ENCODE measurements around the gene PHACTR3.

Gene PHACTR3

DNA sequence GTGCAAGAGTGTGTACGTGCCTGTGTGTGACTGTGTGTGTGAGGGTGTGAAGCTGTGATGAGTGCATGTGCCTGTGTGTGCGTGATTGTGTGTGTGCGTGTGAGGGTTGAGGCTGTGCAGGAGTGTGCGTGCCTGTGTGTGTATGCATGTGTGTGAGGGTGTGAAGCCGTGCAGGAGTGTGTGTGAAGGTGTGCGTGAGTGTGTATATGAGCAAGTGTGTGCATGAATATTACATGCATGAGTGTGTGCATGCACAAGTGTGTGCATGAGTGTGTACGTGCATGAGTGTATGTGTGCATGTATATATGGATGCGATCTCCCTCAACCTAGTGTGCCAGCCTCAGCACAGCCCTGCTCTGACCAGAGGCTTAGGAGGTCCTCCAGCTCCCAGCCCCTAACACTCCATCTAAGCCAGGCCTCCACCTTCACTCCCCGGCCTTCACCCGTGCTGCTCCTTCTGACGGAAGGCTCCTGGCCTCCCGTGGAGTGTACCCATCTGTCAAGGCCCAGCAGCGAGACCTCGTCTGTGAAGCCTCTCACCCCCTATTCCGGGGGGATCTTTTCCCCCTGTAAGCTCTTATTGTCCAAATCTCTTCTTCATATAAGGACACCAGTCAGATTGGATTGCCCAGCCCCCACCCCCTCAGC lies 19.9 kb upstream of the PHACTR3 start:
- no peak for DNase-seq
- in situ Hi-C loops (cut with HindIII; ENCODE audit: low pct_ligation_motif_present, low pct_unique_long_range_greater_than_20kb, low sequenced_read_pairs), result no loop called here

DNA sequence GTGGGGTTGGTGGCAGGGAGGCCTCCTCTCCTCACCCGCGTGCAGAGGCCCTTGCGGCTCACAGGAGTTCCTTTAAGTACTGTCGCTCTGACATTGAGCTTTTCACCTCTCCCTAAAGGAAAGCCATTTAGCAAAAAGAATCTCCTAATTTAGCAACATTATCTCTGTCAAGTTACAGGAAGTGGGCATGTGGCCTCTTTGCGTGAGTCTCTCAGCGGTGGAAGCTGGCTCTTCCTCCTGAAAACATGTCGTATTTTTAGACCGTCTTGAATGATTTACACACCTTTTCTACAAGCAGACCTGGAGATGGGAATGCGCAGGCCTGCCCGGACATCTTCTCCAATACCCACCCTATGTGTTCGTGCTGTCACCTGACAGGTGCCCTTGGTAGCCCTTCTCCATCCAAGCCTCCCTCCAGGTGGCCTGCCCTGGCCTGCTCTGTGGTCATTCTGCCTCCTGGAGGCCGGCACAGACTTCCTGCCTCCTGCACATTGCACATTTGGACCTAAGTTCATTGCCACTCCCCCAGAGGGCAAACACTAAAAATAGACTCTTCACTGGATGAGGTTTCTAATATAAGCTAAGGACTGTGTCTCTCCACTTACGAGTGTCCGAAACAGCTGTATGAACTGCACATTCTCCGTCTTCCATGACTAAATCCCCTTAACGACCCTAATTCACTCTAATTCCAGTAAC lies 18.5 kb upstream of the PHACTR3 start:
- no peak for DNase-seq
- in situ Hi-C loops (cut with HindIII; ENCODE audit: low pct_ligation_motif_present, low pct_unique_long_range_greater_than_20kb, low sequenced_read_pairs), result no loop called here

DNA sequence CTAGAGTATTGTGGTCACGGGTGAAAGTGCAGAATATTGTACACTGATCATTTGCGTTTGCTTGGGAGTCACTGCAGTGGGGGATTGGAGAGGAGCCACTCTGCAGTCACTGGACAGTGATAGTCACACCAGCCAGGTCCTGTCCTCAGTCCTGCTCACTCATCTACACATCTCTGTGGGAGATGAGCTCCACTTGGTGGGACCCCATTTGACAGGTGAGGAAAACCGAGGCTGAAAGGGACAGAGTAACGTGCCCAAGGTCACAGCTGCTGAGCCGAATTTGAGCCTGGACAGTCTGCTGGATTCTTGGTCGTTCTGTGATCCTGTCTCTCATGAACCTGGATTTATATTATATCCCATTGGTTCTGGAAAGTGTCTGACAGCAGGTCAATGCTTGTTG lies 17.7 kb upstream of the PHACTR3 start:
- in situ Hi-C loops (cut with HindIII; ENCODE audit: low pct_ligation_motif_present, low pct_unique_long_range_greater_than_20kb, low sequenced_read_pairs), result no loop called here
- no peak for DNase-seq

DNA sequence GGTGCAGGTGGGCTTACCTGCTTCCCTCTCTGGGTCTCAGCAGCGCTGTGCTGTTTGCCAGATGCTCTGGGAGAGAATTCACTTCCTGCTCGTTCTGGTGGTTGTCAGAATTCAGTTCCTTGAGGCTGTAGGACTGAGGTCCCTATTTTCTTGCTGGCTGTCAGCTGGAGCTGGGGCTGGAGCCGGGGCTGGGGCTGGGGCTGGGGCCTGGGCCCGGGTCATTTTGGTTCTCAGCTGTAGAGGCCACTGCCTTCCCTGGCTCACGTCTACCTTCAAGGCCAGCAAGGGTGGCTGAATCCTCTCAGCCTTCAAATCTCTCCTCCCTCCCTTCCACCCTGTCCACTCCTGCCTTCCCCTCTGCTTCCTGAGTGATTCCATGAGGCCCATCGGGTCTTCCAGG lies 16.8 kb upstream of the PHACTR3 start:
- no peak for DNase-seq
- in situ Hi-C loops (cut with HindIII; ENCODE audit: low pct_ligation_motif_present, low pct_unique_long_range_greater_than_20kb, low sequenced_read_pairs), result no loop called here

DNA sequence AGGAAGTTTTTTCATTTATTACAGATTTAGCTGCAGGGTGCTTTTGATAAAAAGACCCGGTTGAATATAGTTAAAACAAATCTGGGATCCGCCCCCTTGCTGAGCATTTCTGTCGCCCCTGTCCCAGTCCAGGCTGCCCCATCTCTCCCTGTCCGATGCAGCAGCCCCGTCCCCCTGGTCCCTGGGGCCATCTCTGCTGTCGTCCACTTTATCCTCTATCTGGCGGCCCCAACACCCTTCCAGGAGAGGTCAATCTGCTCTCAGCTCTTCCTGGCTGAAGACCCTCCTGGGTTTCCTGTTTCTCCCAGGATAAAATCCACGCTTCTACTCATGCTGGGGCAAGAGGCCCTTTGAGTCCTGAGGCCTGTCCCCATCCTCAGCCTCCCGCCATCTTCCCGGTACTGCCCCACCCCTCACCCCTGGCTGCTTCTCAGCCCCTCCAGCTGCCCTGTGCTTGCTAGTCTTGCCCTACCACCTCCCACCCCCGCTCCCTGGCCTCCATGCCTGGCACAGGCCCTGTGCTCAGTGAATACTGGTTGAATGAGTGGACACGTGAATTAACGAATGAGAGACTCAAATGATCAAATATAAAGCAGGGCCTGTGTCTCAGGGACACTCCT lies 16.0 kb upstream of the PHACTR3 start:
- in situ Hi-C loops (cut with HindIII; ENCODE audit: low pct_ligation_motif_present, low pct_unique_long_range_greater_than_20kb, low sequenced_read_pairs), result no loop called here
- DNase-seq, result no peak

DNA sequence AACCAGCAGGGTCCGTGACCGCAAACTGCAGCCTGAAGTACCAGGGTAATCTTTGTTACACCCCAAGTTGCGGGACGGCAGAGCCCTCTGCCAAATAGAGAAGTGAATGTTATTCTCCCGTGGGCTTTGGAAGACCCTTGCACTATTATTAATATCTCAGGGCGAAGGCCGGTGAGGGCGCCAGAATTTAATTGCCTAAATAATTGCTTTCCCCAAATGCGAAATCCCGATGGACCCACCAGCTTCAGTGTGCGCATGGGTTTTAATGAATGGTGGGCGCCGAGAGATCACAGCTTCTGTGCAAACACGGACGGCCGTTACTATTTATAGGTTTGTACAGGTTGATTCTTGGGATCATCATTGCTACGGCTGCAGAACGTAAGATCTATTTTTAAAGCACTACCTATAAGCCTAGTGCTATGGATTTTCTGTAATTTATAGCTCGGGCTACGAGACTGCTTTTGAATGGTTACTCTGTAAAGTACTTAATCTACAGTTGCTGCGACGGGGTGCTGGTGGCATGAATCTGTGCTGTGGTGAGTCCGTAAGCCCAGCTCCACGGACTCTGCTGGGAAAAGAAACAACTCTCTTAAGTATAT lies 15.2 kb upstream of the PHACTR3 start:
- in situ Hi-C loops (cut with HindIII; ENCODE audit: low pct_ligation_motif_present, low pct_unique_long_range_greater_than_20kb, low sequenced_read_pairs), result no loop called here
- DNase-seq, result no peak

DNA sequence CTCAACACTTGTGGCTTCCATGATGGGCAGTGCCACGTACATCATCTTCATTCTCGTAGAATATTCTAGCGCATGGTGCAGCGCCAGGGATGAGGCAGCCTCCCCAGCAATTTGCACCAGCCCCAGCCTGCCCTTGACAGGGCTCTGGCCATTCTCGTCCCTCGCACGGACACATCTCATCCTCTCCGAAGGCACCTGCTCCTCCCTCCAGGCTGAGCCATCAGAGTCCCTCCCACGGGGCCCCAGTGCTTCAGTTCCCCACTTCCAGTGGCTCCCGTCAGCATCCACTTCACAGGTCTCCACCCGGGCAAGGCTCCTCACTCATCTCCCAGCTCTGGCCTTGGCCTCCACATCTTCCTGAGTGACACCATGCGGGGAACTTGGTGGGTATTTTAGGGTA lies 13.3 kb upstream of the PHACTR3 start:
- DNase-seq, result no peak
- in situ Hi-C loops (cut with HindIII; ENCODE audit: low pct_ligation_motif_present, low pct_unique_long_range_greater_than_20kb, low sequenced_read_pairs), result no loop called here

DNA sequence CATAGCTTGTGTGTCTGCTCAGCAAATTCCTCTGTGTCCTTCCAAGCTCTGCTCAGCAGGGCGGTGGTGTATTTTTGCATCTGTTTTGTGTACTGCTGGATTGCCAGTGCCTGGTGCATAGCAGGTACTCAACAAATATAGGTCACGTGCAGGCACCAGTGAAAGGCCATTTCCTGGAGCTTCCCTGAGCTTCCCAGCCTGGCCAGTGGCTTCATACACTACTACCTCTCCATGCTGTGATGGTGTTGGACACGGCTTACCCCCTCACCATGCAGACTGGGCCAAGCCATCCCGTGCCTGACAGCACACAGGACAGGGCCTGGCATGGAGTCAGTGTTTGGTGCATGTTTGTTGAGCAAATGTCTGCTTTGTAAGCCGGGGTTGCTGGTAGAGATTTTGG lies 7.7 kb upstream of the PHACTR3 start:
- in situ Hi-C loops (cut with HindIII; ENCODE audit: low pct_ligation_motif_present, low pct_unique_long_range_greater_than_20kb, low sequenced_read_pairs), result no loop called here
- DNase-seq, result no peak

DNA sequence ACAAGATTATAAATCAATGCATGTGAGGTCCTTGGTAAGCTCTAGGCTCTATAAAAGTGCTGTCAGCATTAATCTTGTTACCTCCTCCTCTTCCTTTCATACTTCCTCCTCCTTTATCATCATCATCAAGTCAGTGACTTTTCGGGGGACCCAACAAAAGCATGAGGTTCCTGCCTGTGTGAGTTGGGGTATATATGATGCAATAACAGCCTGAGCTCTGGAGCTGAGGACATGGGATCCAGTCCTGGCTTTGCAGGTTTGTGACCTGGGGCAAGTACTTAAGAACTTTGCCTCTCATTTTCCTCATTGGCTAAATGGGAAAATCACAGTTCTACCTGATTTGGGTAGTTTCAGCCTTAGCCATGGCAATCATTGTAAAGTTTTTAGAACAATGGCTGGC lies 7.1 kb upstream of the PHACTR3 start:
- no peak for DNase-seq
- in situ Hi-C loops (cut with HindIII; ENCODE audit: low pct_ligation_motif_present, low pct_unique_long_range_greater_than_20kb, low sequenced_read_pairs), result no loop called here

DNA sequence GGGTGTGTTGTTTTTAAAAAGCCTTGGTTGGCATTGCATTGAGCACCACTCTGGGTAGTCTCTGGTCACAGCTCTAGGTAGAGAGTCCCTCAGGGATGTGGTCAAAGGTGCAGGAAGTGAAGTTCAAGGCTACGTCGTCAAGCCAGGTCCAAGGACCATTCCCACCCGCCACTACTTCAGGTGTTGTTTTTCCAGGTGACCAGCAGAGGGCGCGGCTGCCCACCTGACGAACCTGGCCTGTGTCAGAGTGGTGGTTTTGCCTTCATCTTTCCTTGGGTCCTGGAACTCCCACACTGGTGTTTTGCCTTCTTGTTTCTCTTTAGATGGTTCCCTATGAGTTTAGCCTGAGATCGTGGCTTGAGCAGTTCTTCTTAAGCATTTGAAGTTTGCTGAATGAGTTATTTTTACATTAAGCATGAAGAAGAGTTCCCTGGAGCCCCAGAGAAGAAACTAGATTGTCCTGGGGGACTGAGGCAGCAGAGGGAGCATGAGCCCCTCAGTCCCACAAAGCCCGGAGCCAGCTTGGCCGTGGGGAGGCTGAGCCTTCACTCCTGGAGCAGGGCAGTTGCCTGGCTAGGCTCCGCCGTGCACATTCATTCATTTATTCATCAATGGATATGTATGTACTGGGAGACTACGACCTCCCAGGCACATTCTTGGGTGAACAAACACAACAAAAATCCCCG lies 5.6 kb upstream of the PHACTR3 start:
- in situ Hi-C loops (cut with HindIII; ENCODE audit: low pct_ligation_motif_present, low pct_unique_long_range_greater_than_20kb, low sequenced_read_pairs), result no loop called here
- DNase-seq, result peak; percentile 31

DNA sequence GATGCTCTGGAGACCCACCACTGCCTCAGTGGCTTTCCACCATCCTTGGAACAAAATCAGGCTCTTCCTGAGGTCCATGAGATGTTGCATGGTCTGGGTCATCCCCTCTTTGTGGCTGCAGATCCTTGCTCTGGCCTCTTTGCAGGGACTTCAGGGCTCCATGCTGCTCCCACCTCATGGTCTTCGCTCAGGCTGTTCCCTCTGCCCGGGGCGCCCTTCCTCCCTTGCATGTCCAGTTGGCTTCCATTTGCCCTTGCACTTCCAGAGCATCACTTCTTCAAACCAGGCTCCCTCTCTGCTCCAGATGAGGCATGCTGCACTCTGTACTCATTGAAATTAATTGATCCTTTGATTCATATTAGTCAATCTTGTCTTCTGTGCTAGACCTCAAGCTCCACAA lies 4.4 kb upstream of the PHACTR3 start:
- DNase-seq, result no peak
- in situ Hi-C loops (cut with HindIII; ENCODE audit: low pct_ligation_motif_present, low pct_unique_long_range_greater_than_20kb, low sequenced_read_pairs), result no loop called here

DNA sequence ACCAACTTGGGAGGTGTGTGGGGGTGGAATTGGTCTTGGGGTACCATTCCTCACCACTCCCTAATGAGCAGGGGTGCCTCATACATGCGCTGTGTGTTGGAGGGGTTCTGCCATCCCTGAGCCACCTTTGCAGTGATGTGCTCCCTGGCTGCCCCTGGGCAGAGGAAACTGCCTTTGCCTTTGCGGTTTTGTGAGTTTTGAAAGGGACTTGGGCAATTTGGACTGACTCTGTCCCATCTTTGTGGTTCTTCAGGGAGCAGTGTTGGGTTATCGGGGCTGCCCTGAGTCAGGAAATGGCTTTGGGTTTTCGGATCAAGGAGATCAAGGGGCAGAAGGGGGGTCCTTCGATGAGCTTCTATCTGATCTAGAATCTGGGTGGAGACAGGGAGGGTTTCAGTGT lies 3.9 kb upstream of the PHACTR3 start:
- no peak for DNase-seq
- in situ Hi-C loops (cut with HindIII; ENCODE audit: low pct_ligation_motif_present, low pct_unique_long_range_greater_than_20kb, low sequenced_read_pairs), result no loop called here

DNA sequence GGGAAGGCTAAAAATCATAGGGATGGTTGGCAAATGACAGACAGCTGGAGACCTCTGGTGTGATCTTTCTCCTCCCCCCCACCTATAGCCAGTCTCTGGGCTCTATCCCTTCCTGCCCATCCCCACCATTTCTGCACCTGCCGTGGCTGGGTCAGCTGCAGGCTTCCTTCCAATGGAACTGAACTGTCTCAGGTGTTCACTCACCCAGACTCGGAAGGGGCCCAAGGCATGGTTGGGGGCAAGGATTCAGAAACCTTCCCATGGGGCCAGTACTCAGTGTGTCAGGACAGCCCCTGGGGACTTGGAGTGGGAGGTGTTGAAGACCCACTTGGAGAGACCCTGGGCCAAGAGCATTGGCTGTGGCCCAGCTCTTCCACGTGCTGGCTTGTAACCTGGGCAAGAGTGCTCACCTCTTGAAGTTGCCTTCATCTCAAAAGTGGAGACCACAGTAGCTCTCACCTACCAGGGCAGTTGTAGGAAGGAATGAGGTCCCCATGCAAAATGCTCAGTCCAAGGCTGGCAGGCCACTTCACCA lies 1.7 kb upstream of the PHACTR3 start:
- in situ Hi-C loops (cut with HindIII; ENCODE audit: low pct_ligation_motif_present, low pct_unique_long_range_greater_than_20kb, low sequenced_read_pairs), result no loop called here

DNA sequence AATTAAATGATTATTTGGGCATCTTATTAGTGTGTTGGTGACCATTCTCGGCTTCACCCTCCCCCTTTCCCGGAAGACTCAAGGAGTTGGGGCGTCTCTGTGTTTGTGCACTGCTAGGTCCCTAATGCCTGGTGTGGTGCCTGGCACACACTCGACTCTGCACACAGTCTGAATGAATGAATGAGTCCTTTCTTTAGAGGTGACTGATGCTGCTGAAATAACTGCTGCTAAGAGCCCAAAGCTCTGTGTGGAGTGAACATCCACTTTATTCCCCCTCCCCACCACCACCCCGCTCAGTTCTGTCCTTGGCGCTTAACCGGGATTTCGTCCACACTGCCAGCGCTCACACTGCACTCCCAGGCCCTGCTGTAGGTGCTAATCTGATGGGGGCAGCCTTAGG lies 1.2 kb upstream of the PHACTR3 start:
- DNase-seq, result no peak
- in situ Hi-C loops (cut with HindIII; ENCODE audit: low pct_ligation_motif_present, low pct_unique_long_range_greater_than_20kb, low sequenced_read_pairs), result no loop called here

More for the DNA sequence above, 1.7 kb upstream of the PHACTR3 start:
- no peak for DNase-seq

DNA sequence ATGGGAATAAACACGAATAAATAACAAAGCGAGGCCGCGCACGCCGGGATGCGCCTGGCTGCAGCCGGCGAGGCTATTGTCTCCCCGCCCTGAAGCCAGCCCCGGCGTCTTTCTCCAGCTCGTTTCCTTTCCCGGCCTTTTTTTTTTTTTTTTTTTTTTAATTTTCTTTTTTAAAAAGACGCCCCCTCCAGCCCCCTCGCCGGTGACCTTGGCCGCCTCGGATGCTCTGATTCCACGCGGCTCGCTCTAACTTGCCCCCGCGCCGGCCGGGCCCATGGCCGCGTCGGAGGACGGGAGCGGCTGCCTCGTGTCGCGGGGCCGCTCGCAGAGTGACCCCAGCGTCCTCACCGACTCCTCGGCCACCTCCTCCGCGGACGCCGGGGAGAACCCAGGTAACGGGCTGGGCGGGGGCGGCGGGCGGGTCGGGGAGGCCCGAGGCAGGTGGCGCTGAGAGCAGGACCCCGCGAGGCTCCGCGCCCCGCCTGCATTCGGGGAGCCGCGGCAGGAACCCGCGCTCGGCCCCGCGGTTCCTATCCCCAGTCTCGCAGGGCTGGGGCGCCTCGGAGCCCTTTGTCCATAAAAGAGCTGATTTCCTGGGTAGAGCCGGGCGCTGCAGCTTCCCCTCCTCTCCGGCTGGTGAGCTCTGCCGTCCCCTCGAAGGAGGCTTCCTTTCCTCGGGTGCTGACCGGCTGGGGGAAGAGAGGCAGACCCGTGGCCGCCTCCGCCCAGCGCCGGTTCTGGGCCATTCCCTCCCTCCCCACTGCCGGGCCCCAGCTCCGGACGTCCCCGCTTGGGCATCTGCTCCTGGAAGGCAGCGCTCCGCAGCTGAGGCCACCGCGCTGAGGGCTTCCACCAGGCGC lies 631 bp downstream of the PHACTR3 start:
- no peak for DNase-seq
- in situ Hi-C loops (cut with HindIII; ENCODE audit: low pct_ligation_motif_present, low pct_unique_long_range_greater_than_20kb, low sequenced_read_pairs), result no loop called here

DNA sequence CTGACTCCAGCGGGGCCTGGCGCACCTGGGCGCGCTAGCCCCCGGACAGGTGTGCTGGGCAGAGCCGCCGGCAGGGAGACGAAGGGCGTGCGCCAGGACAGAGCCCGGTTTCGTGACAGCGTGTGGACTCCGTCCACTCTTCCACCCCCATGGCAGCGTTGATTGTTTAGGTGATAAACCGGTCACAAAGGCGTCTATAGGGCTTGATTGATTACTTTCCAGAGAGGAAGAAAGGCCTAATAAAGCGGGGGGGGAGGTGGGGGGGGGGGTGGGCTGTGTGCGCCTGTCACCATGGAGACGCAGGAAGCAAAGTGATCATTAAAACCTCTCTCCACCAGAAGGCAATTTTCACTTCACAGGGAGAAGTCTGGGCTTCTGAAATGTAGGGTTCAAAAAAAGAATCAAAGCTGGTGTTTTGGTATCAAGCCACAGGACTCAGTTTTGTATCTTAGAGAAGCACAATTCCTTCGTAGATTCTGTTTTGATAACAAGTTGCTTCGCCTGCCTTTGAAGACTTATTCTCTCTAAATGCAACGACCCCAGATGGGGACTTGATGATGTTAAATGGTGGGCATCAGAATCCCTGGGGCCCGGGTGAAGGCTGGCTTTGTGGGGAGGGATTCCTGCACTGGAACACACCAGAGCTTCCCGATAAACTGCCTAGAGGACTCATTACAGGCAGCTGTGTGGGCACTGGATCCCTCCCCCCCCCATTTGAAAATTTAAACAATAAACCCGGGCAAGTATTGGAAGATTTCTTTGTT lies 1.4 kb downstream of the PHACTR3 start:
- no peak for DNase-seq
- in situ Hi-C loops (cut with HindIII; ENCODE audit: low pct_ligation_motif_present, low pct_unique_long_range_greater_than_20kb, low sequenced_read_pairs), result no loop called here

DNA sequence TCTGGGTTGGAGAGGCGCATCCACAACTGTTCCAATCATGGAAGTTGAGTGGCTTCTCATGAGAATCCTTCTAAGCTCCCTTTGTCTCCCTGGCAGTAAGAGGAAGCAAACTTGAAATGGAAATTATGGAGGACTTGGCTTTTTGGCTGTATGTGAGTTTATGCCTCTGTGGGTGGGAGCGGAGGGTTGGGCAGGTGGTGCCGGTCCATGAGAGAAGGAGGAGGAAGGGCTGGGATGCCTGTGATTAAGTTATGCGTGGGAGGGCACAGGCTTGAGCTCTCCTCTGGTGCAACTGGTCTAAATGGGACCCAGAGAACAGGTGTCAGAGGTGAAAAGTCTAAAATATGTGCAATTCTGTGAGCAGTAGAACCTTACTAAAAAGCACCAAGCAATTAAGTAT lies 2.2 kb downstream of the PHACTR3 start:
- in situ Hi-C loops (cut with HindIII; ENCODE audit: low pct_ligation_motif_present, low pct_unique_long_range_greater_than_20kb, low sequenced_read_pairs), result no loop called here
- DNase-seq, result no peak

Data from ACHN (cell line).